GM19328 (cell line): ENCODE results near the gene JSRP1.

Source experiments
- ATAC-seq: cut with Tn5 transposase; IDR thresholded peaks from one replicate; pipeline ENCODE4 v1.9.1; 2021; ENCODE audit warnings: mild to moderate bottlenecking, moderate library complexity; ENCODE audit not compliant: unreplicated experiment

Gene JSRP1

DNA sequence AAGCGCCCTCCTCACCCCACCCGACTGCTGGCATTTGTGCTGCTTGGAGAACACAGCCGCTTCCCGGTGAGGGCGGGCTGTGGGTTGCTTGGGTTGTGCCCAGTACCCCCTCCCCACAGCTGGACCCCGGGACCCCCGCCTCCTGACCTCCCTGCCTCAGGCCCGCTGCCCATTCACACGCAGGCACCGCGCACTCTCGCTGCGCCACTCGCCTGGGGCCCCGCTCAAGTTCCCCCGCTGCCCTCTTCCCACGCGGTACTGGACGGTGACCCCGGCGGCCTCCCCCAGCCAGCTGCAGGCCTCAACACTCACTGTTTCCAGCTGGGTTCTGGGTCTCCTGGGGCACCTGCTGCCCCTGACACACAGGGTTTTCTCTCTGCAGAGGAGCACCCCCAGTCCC is 36.5 kb downstream of the JSRP1 start:
- ATAC-seq, result no peak

DNA sequence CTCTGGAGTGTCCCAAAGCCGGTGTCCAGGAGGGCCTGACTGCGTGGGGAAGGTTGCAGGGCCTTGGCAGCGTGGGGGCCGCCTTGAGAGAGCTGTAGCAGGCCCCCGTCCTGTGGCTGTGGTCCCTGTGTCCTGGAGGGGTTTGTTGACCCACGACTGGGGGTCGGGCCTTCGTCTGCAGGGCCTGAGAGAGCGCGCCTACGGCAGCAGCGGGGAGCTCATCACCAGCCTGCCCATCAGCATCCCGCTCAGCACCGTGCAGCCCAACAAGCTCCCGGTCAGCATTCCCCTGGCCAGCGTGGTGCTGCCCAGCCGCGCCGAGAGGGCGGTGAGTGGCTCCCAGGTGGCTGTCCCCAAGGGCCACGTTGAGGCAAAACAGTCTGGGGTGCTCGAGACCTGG is 38.6 kb downstream of the JSRP1 start:
- ATAC-seq, result no peak

DNA sequence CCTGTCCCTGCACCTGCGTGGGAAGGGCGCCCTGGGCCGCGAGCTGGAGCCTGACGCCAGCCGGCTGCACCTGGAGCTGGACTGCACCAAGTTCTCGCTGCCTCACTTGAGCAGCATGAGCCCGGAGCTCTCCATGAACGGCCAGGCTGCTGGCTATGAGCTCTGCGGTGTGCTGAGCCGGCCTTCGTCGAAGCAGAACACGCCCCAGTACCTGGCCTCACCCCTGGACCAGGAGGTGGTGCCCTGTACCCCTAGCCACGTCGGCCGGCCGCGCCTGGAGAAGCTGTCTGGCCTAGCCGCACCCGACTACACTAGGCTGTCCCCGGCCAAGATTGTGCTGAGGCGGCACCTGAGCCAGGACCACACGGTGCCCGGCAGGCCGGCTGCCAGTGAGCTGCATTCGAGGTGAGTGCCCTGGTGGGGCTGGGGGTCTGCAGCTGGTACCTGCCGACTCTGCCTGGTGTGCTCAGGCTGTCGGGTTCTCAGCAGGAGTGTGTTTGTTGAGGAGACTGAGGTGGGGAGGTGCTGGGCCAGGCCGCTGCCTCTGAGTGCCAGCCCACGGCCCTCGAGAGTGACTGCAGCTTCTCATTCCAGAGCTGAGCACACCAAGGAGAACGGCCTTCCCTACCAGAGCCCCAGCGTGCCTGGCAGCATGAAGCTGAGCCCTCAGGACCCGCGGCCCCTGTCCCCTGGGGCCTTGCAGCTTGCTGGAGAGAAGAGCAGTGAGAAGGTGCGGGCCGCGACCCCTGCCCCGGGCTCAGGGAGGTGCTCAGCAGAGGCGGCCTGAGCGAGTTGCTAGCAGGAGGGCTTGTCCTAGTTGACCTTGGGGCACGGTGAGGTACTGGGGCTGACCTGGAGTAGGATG is 39.6 kb downstream of the JSRP1 start:
- no peak for ATAC-seq

DNA sequence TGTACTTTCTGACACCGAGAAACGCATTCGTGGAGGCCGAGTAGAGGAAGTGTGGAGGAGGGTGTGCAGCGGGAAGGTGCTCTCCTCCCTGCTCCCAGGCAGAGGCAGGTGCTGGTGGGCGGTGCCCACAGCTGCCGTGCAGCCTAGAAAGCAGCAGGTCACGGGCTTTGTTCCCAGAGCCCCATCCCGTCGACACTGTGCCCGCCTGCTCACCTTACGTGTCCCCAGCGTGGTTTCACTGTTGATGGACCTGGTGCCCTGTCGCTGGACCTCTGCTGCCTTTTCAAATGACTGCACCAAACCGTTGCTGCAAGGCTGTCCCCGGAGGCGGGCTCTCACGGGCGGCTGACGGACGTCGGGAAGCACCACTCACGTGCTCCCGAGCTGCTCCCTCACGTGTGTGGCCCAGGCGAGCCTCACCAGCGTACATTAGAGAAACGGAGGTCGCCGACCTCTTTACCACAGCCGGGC is 40.9 kb downstream of the JSRP1 start:
- ATAC-seq, result no peak

DNA sequence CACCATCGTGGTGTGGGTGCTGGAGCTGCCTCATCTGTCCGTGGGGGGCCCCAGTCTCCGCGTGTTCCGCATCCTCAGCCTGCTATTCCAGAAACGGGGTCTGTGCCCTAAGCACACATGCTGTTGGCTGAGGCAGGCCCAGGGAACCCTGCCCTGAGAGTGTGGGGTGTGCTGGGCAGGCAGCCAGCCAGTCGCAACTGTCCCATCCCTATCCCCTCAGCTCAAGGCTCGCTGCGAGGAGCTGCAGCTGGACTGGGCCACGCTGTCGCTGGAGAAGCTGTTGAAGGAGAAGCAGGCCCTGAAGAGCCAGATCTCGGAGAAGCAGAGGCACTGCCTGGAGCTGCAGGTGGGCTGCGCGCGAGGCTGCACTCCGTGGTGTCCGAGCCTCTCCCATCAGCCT is 42.0 kb downstream of the JSRP1 start:
- ATAC-seq, result no peak

DNA sequence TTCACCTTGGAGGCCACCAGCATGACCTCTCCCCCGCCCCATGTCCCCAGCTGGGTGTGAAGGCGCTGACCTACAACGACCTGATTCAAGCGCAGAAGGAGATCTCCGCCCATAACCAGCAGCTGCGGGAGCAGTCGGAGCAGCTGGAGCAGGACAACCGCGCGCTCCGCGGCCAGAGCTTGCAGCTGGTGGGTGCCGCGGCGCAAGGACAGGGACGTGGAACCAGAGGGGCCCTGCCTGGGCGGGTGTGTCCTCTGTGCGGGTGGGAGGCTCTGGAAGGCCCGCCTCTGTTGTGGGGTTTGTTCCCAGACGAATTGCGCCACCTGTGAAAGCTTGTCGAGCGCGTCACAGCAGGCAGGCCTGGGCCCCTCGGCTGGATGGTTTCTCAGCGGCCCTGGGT is 42.4 kb downstream of the JSRP1 start:
- ATAC-seq, result no peak

DNA sequence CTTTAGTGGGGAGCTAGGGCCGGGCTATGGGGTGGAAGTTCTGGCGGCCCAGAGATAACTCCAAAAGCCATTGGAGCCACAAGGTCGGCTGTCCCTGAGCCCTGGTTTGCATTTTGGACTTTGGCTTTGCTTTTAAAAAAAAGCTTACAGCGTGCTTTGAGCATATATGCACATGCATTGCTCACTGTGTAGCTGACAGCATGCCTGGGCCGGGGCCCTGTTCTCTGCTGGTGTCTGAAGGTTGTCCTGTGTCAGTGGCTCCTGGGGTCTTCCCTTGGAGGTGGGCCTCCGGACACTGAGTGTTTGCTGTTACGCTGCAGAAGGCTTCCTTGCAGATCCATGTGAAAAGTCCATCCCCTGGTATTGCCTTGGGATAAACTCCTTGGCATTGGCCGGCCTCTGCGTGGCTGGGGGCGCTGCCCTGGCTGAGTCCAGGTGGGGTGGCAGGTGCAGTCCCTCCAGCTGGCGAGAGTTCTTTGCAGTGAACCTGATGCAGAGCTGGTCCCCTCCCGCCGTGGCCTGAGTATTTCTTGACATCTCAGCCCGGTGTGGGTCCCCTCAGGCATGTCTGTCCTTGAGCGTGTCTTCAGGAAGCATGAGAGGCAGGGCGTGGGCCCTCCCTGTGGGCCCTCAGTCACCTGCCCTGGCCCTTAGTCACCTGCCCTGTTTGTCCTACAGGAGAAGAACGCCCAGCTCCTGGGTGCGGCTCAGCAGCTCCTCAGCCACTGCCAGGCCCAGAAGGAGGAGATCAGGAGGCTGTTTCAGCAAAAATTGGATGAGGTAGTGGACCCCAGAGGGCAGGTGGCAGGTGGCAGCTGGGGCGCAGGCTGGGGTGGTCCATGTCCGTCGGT is 43.1 kb downstream of the JSRP1 start:
- no peak for ATAC-seq

DNA sequence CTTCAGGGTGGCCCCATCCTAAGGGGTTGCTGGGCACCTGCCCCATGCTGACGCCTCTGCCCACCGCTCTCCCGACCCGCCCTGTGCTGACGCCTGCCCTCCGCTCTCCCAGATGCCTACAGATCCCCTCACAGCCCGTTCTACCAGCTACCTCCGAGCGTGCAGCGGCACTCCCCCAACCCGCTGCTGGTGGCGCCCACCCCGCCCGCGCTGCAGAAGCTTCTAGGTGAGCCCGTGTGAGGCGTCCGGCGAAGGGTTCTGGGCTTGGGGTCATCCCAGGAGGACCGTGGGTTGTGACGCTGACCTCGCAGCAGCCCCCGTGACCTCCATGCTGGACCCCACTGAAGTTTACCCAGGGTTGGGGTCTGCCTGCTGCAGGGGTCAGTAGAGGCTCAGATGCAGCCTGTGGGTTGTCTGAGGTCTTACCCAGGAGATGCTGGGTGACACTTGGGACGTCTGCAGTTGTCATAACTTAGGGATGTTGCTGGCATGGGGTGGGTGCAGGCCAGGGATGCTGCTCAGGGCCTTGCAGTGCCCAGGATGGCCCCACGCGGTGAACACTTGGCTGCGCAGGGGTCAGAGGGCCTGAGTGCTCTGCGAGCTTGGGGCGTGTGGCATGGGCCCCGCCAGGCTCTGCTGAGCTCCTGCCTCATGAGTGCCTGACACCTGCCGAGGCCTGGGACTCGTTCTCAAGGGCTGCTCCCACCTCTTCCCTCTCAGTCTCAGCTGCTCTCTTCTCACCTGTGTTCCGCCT is 45.1 kb downstream of the JSRP1 start:
- ATAC-seq, result no peak

DNA sequence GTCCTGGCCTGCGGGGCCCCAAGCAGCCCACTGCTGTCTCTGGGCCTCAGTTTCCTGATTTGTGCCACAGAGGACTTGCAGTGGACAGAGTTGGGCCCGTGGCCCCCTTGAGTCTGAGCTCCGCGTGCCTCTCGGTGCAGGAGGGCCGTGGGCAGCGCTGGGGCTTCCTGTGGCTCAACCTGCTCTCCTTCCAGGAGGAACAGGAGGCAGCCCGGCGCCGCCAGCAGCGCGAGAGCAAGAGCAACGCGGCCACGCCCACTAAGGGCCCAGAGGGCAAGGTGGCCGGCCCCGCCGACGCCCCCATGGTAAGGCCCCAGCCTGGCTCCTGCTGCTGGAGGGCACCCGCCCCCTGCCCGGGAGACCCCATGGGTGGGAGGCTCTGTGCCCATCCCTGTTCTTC is 46.0 kb downstream of the JSRP1 start:
- no peak for ATAC-seq

DNA sequence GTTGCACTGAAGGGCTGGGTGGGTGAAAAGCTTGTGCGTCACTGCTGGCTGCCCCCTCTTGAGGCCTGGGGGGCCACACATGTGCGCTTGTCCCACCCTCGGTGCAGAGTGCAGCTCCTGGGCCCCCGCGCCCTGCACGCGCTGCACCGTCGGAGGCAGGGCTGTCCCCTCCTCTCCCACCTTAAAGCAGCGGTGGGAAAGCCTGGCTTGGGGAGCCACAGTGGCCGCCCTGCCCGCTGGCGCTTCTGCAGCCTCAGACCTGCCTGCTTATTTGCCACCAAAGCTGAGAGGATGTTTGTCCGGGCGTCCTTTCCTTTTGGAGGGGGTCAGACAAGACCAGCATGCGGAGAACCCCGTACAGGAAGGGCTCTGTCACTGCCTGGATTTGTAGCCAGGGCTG is 46.8 kb downstream of the JSRP1 start:
- ATAC-seq, result no peak

DNA sequence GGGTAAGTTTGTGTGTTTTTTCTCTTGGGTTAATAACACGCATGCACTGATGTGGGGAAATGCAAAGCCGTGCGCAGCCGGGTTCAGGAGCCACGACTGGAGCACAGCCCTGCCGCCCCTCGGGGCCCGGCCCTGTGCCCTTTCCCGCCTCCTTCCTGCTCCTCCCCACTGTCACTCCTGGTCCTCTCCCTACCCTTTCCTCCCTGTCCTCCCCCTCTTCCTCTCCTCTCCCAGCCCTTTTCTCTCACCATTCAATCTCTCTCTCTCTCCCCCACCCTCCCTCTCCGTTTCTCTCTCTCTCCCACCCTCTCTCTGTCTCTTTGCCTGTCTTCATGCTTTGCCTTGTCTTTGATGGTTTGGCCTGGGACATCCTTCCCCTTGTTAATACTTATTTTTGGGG is 47.2 kb downstream of the JSRP1 start:
- no peak for ATAC-seq

DNA sequence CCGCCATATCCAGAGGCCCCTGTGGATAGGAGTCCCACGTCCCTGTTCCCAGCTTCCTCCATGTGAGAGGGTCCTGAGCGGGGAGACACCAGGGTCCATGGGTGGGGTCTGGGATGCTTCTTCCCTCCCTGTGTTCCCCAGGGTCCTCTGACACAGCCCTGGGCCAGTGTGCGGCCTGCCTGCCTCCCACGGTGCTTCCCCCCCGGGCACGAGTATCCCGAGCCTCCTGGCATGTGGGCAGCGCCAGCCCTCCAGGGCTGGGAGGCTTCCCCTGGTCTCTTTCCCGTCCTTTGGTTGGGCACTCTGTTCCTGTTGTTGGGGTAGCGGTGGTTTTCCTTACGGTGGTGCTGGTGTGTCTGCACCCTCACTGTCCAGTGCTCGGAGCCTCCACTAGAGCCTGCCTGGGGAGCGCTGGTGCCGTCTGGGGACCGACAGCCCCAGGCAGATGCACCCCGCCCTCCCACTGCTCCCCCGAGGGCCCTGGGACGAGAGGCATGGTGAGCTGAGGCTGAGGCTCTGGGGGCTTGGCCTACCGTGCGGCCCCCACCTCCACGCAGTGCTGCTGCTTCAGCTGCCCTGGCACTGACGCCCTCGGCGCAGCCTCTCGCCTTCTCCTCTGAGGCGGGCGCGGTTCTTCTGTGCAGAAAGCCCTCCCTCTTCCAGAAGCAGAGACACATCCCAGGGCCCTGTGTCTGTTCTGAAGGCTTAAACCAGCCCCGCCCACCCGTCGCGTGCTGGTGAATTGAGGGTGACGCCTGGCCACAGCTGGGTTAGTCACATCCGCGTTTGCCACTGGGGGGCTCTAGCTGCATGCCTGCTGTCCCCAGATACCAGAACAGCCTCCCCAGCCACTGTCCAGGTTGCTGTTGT is 48.0 kb downstream of the JSRP1 start:
- ATAC-seq, result no peak

DNA sequence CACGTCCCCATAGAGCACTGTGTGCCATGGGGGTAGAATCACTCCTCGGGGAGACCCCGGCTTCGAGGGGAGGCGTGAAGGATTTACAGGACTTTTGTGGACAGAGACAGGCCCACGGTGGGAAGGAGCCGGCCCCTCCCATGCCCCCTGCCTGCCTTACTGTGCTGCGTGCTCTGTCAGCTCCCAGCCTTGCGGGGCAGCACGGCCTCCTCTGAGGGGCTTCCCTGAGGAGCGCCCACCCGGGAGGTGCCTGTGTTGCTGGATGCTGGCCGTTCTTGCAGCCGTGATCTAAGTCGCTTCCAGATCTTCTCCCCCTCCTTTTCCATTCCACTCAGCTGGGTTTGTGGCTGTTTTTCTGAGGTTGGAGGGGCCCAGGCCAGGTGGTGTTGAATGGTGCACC is 49.2 kb downstream of the JSRP1 start:
- ATAC-seq, result no peak

DNA sequence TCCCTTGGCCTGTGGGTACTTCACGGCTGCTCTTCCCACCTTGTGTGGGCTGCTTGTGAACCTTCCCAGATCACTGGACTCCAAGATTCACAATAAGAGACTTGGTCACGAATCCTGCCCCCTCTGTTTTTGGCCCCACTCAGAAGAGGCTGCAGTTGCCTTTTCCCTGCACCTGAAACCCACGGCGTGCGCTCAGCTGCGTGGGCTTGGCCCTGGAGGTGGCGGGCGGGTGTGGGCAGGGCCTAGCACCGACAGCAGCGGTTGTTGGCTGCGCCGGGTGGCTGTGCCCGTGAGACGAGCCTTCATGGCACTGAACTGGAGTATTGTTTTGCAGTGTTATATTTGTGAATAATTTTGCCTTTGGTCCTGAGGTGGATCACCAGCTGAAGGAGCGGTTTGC is 53.9 kb downstream of the JSRP1 start:
- ATAC-seq, result no peak
